ENCODE results near the gene DDA1.

DNA sequence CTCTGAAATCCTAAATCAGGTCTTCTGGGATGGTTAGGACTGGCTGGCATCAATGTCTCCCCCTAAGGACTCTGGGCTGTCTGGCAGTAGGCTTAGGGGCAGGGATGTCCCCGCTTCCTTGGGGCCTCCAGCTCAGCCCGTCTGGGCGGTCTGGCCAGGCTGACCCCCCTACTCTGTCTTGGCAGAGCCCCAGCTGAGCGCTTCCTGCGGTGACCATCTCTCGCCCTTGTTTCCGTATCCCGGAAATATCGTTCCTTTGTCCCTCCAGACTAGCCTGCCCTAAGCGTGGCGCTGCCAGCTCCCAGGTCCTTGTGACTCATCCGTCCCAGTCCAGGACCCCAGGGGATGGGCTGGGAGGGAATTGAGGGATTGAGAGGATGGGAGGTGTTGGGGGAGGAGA lies 39.3 kb downstream of the DDA1 start:
- TF ChIP-seq, protein P1, sequence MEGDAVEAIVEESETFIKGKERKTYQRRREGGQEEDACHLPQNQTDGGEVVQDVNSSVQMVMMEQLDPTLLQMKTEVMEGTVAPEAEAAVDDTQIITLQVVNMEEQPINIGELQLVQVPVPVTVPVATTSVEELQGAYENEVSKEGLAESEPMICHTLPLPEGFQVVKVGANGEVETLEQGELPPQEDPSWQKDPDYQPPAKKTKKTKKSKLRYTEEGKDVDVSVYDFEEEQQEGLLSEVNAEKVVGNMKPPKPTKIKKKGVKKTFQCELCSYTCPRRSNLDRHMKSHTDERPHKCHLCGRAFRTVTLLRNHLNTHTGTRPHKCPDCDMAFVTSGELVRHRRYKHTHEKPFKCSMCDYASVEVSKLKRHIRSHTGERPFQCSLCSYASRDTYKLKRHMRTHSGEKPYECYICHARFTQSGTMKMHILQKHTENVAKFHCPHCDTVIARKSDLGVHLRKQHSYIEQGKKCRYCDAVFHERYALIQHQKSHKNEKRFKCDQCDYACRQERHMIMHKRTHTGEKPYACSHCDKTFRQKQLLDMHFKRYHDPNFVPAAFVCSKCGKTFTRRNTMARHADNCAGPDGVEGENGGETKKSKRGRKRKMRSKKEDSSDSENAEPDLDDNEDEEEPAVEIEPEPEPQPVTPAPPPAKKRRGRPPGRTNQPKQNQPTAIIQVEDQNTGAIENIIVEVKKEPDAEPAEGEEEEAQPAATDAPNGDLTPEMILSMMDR (IDR thresholded peaks at IDR 0.05) = no peak
- no peak for TF ChIP-seq POLR2A (IDR thresholded peaks at IDR 0.05)

All from adrenal gland (tissue), 5 donors.